Keratinocyte (primary cell): ENCODE data around the gene ACAN.

Source experiments
- EZH2 ChIP-seq: IDR thresholded peaks from one replicate; pipeline ENCODE4 v1.6.1; 2012; ENCODE audit warnings: inconsistent platforms, mild to moderate bottlenecking, low read length, moderate library complexity
- TF ChIP-seq, protein P1 (sequence below), 3 experiments: IDR thresholded peaks in 1 of 3; conservative IDR thresholded peaks in 1 of 3; optimal IDR thresholded peaks in 1 of 3; 2 replicates in 2 of 3; 3 replicates in 1 of 3; pipeline versions ENCODE3 to v1.5.1; 2011; ENCODE audit warnings: low read length in 3 of 3, mild to moderate bottlenecking in 3 of 3, moderate library complexity in 2 of 3, control low read depth in 1 of 3, inconsistent platforms in 1 of 3; ENCODE audit not compliant: insufficient read depth in 2 of 3; ENCODE audit errors: extremely low read depth in 1 of 3

DNA sequence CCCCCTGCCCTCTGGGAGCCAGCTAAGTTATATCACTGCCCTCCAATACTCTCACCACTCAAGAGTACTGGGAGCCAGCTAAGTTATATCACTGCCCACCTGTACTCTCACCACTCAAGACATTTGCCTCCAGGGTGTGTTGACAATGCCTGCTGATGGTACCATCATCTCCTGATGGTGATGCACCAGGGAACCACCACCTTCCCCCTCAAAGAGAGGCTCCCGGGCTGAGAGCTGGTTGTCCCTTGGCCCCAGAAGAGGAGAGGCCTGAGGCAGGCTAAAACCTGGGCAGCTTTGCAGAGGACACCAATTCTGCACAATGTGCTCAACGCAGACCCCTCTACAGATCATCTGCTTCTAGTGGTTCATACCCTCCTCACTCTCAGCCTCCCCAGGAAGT, 99.6 kb downstream of the ACAN start:
- TF ChIP-seq, protein P1, sequence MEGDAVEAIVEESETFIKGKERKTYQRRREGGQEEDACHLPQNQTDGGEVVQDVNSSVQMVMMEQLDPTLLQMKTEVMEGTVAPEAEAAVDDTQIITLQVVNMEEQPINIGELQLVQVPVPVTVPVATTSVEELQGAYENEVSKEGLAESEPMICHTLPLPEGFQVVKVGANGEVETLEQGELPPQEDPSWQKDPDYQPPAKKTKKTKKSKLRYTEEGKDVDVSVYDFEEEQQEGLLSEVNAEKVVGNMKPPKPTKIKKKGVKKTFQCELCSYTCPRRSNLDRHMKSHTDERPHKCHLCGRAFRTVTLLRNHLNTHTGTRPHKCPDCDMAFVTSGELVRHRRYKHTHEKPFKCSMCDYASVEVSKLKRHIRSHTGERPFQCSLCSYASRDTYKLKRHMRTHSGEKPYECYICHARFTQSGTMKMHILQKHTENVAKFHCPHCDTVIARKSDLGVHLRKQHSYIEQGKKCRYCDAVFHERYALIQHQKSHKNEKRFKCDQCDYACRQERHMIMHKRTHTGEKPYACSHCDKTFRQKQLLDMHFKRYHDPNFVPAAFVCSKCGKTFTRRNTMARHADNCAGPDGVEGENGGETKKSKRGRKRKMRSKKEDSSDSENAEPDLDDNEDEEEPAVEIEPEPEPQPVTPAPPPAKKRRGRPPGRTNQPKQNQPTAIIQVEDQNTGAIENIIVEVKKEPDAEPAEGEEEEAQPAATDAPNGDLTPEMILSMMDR (optimal IDR thresholded peaks at IDR 0.05 in 1 of 3, IDR thresholded peaks at IDR 0.05 in 1 of 3, conservative IDR thresholded peaks at IDR 0.05 in 1 of 3; ENCODE audit: extremely low read depth in 1 of 3, insufficient read depth in 2 of 3, low read length in 3 of 3): no peak
- no peak for TF ChIP-seq EZH2
